Liver (tissue), 9 donors: ENCODE data around the gene TEX11. TPM values are rescaled to one million over a fixed set of nuclear protein-coding genes. Genes with fewer than 3 reads are reported as not detected.
"Not testable (repeated sequence)": the region's sequence is repeated elsewhere in the genome, so short reads cannot be mapped to it uniquely, and the experiment has no call there.

Experiments
- DNase-seq: peaks from one replicate; pipeline ENCODE4 v3.0.0-alpha.2; 2017; ENCODE audit warnings: low spot score
- H3K27ac ChIP-seq, 2 donors: one replicate each; pipeline ENCODE4 v1.7.0; 2013; ENCODE audit warnings: inconsistent platforms in 2 of 2, low read length in 2 of 2, control low read depth in 1 of 2, low read depth in 1 of 2, mild to moderate bottlenecking in 1 of 2
- H3K27me3 ChIP-seq, 4 donors: one replicate each; pipeline versions ENCODE4 v1.6.1 to v1.7.0; 2013; ENCODE audit warnings: low read length in 3 of 4, inconsistent platforms in 1 of 4, mild to moderate bottlenecking in 1 of 4, moderate library complexity in 1 of 4; ENCODE audit not compliant: control insufficient read depth in 4 of 4, insufficient read depth in 4 of 4
- H3K36me3 ChIP-seq, 4 donors: one replicate each; pipeline versions ENCODE4 v1.6.1 to v1.7.0; 2013; ENCODE audit warnings: low read length in 3 of 4, mild to moderate bottlenecking in 3 of 4, low read depth in 1 of 4, moderate library complexity in 1 of 4; ENCODE audit not compliant: control insufficient read depth in 4 of 4, insufficient read depth in 3 of 4
- H3K4me1 ChIP-seq, 4 donors: one replicate each; pipeline versions ENCODE4 v1.6.1 to v1.7.0; 2013; ENCODE audit warnings: low read length in 3 of 4, mild to moderate bottlenecking in 3 of 4, moderate library complexity in 1 of 4; ENCODE audit not compliant: control insufficient read depth in 4 of 4, insufficient read depth in 4 of 4
- H3K4me3 ChIP-seq, 3 donors: one replicate each; pipeline versions ENCODE4 v1.6.1 to v1.7.0; 2013; ENCODE audit warnings: low read length in 3 of 3, control low read depth in 1 of 3, low read depth in 1 of 3, mild to moderate bottlenecking in 1 of 3
- H3K9ac ChIP-seq, 2 donors: one replicate each; pipeline ENCODE4 v1.7.0; 2013; ENCODE audit warnings: low read length in 2 of 2, mild to moderate bottlenecking in 2 of 2, moderate library complexity in 2 of 2, control low read depth in 1 of 2, low read depth in 1 of 2
- H3K9me3 ChIP-seq, 4 donors: one replicate each; pipeline versions ENCODE4 v1.6.1 to v1.7.0; 2013; ENCODE audit warnings: low read length in 3 of 4; ENCODE audit not compliant: control insufficient read depth in 4 of 4
- ATF3 ChIP-seq: IDR thresholded peaks from 2 replicates; pipeline ENCODE4 v1.6.1; 2016; ENCODE audit warnings: antibody characterized with exemption
- CTCF ChIP-seq: fragments of 150-350 bp; IDR thresholded peaks from 2 replicates; pipeline ENCODE4 v1.5.1; 2017; ENCODE audit warnings: improper control_type of control experiment, low read depth, low read length; ENCODE audit not compliant: missing input control
- EGR1 ChIP-seq, 2 donors: IDR thresholded peaks; 2 replicates each; pipeline ENCODE4 v1.6.1; 2016 to 2018; ENCODE audit warnings: antibody characterized with exemption in 2 of 2, low read depth in 2 of 2
- FOXA1 ChIP-seq: IDR thresholded peaks from 2 replicates; pipeline ENCODE4 v1.6.1; 2016; ENCODE audit warnings: antibody characterized with exemption
- FOXA2 ChIP-seq: IDR thresholded peaks from 2 replicates; pipeline ENCODE4 v1.6.1; 2016; ENCODE audit warnings: antibody characterized with exemption
- GABPA ChIP-seq, 2 donors: IDR thresholded peaks in 1 of 2; conservative IDR thresholded peaks in 1 of 2; 2 replicates each; pipeline ENCODE4 v1.6.1; 2016; ENCODE audit warnings: antibody characterized with exemption in 2 of 2, mild to moderate bottlenecking in 1 of 2, moderate library complexity in 1 of 2
- HNF4A ChIP-seq, 2 donors: conservative IDR thresholded peaks; 2 replicates each; pipeline ENCODE4 v1.6.1; 2016; ENCODE audit warnings: antibody characterized with exemption in 2 of 2, mild to moderate bottlenecking in 2 of 2
- HNF4G ChIP-seq: IDR thresholded peaks from 2 replicates; pipeline ENCODE4 v1.6.1; 2016; ENCODE audit warnings: antibody characterized with exemption
- JUND ChIP-seq, 2 donors: IDR thresholded peaks; 2 replicates each; pipeline ENCODE4 v1.6.1; 2016; ENCODE audit warnings: antibody characterized with exemption in 2 of 2
- MAX ChIP-seq: IDR thresholded peaks from 2 replicates; pipeline ENCODE4 v1.6.1; 2016; ENCODE audit warnings: antibody characterized with exemption
- NR2F2 ChIP-seq: IDR thresholded peaks from 2 replicates; pipeline ENCODE4 v1.6.1; 2016; ENCODE audit warnings: antibody characterized with exemption
- RAD21 ChIP-seq, 2 donors: IDR thresholded peaks; 2 replicates each; pipeline ENCODE4 v1.6.1; 2016; ENCODE audit warnings: antibody characterized with exemption in 2 of 2, mild to moderate bottlenecking in 2 of 2
- REST ChIP-seq: IDR thresholded peaks from 2 replicates; pipeline ENCODE4 v1.6.1; 2016; ENCODE audit warnings: antibody characterized with exemption, mild to moderate bottlenecking
- RXRA ChIP-seq, 2 donors: IDR thresholded peaks; 2 replicates each; pipeline ENCODE4 v1.6.1; 2017 to 2018; ENCODE audit warnings: antibody characterized with exemption in 2 of 2, mild to moderate bottlenecking in 1 of 2
- SP1 ChIP-seq: IDR thresholded peaks from 2 replicates; pipeline ENCODE4 v1.6.1; 2018; ENCODE audit warnings: antibody characterized with exemption, mild to moderate bottlenecking
- TAF1 ChIP-seq: conservative IDR thresholded peaks from 2 replicates; pipeline ENCODE4 v1.6.1; 2016; ENCODE audit warnings: antibody characterized with exemption, mild to moderate bottlenecking
- YY1 ChIP-seq: IDR thresholded peaks from 2 replicates; pipeline ENCODE4 v1.6.1; 2016; ENCODE audit warnings: antibody characterized with exemption, mild to moderate bottlenecking
- WGBS: extraction: QIAGEN DNeasy Blood & Tissue Kit; methylation state at CpG from one replicate; pipeline ENCODE4 v1.1.7; 2013; 5-methylcytosine and 5-hydroxymethylcytosine counted together
- polyA plus RNA-seq, 2 donors: library from polyadenylated mRNA; stranded (reverse) in 1 of 2; unstranded in 1 of 2; fragments of 200-250 nt in 1 of 2; fragments of >200 nt in 1 of 2; fragmentation: Nextera tagmentation in 1 of 2; extraction: Ambion mirVana in 1 of 2; gene quantifications; one replicate each; pipeline versions ENCODE4 v1.2.1 to v1.2.3, GENCODE V29; 2013 to 2015
- total RNA-seq, 2 donors: library from RNA; depleted of rRNA; stranded (reverse); fragments of >200 nt; gene quantifications; one replicate each; pipeline ENCODE4 v1.2.3, GENCODE V29; 2014
- donor health status: healthy.
- donor health status: healthy.
- donor health status: healthy.
- donor health status: healthy.
- donor health status: healthy.

The TEX11 gene
- total and polyA plus RNA-seq, 4 donors, result 0.03 to 0.14 (median 0.08) TPM; not detected in 1

GRCh38 chrX:70694339-70695122 is 214.0 kb downstream of the TEX11 start:
- Histone ChIP-seq H3K9me3 (no peaks in the 10 kb centered on the region), H3K4me1 (no peaks in the 10 kb centered on the region), H3K36me3 (no peaks in the 10 kb centered on the region), H3K4me3 (no peak overlapping the region), H3K9ac (no peak overlapping the region), H3K27me3 (no peaks in the 10 kb centered on the region), H3K27ac (no peak overlapping the region)
- DNase-seq, result no peak
- 71% methylated on average over 3 of the region's 3 CpGs for WGBS
- TF ChIP-seq JUND (IDR thresholded peaks at IDR 0.05), result no peak
- no peak for TF ChIP-seq YY1
- TF ChIP-seq RAD21 (IDR thresholded peaks at IDR 0.05), result no peak
- TF ChIP-seq EGR1 (IDR thresholded peaks at IDR 0.05; ENCODE audit: low read depth in 2 of 2), result no peak
- no peak for TF ChIP-seq RXRA (IDR thresholded peaks at IDR 0.05)
- TF ChIP-seq HNF4A (conservative IDR thresholded peaks at IDR 0.05), result no peak
- TF ChIP-seq GABPA (IDR thresholded peaks at IDR 0.05 in 1 of 2, conservative IDR thresholded peaks at IDR 0.05 in 1 of 2), result no peak
- no peak for TF ChIP-seq SP1
- no peak for TF ChIP-seq CTCF
- no peak for TF ChIP-seq HNF4G
- TF ChIP-seq MAX, result no peak
- no peak for TF ChIP-seq TAF1
- no peak for TF ChIP-seq FOXA2

- WGBS, result 93% methylated on average over 29 of the region's 33 CpGs
- H3K4me3 ChIP-seq, H3K27ac ChIP-seq, H3K36me3 ChIP-seq, H3K27me3 ChIP-seq, DNase-seq, H3K9ac ChIP-seq, H3K4me1 ChIP-seq, H3K9me3 ChIP-seq: not testable (repeated sequence)
Observed at GRCh38 chrX:70679455-70679854, 229.1 kb downstream of the TEX11 start.

- Histone ChIP-seq H3K9ac (no peak overlapping the region), H3K27me3 (peaks cover 0 to 2% (median 0%) of the 10 kb centered on the region in 4 donors), H3K9me3 (no peaks in the 10 kb centered on the region), H3K4me1 (no peaks in the 10 kb centered on the region), H3K4me3 (no peak overlapping the region), H3K27ac (no peak overlapping the region), H3K36me3 (no peaks in the 10 kb centered on the region)
- no peak for DNase-seq
- 64% methylated on average over 2 of the region's 2 CpGs for WGBS
- TF ChIP-seq JUND (IDR thresholded peaks at IDR 0.05) (no peak), EGR1 (IDR thresholded peaks at IDR 0.05; ENCODE audit: low read depth in 2 of 2) (no peak), FOXA1 (no peak), RXRA (IDR thresholded peaks at IDR 0.05) (no peak), MAX (no peak), NR2F2 (no peak), FOXA2 (no peak), REST (no peak), CTCF (no peak), TAF1 (no peak), YY1 (no peak), GABPA (IDR thresholded peaks at IDR 0.05 in 1 of 2, conservative IDR thresholded peaks at IDR 0.05 in 1 of 2) (no peak), SP1 (no peak), HNF4G (no peak), ATF3 (no peak), RAD21 (IDR thresholded peaks at IDR 0.05) (no peak), HNF4A (conservative IDR thresholded peaks at IDR 0.05) (no peak)
Observed at GRCh38 chrX:70675284-70675683, 233.2 kb downstream of the TEX11 start.
